HG03025 (cell line): Measurements from ENCODE around the gene SLC10A7.

Experiments
- ATAC-seq: cut with Tn5 transposase; IDR thresholded peaks from one replicate; pipeline ENCODE4 v1.9.1; 2021; ENCODE audit warnings: mild to moderate bottlenecking, moderate library complexity; ENCODE audit not compliant: unreplicated experiment, low FRiP score

SLC10A7 gene

GRCh38 chr4:146445198-146446150 lies 76.3 kb downstream of the SLC10A7 start:
- no peak for ATAC-seq

GRCh38 chr4:146443525-146443924 lies 78.2 kb downstream of the SLC10A7 start:
- ATAC-seq = no peak

GRCh38 chr4:146442801-146443200 lies 78.9 kb downstream of the SLC10A7 start:
- no peak for ATAC-seq

- no peak for ATAC-seq
Measured at GRCh38 chr4:146439999-146440398, 81.7 kb downstream of the SLC10A7 start.

GRCh38 chr4:146439437-146439836 lies 82.3 kb downstream of the SLC10A7 start:
- no peak for ATAC-seq

GRCh38 chr4:146437778-146438177 lies 84.0 kb downstream of the SLC10A7 start:
- no peak for ATAC-seq

- no peak for ATAC-seq
Measured at GRCh38 chr4:146436423-146437162, 85.1 kb downstream of the SLC10A7 start.

GRCh38 chr4:146435962-146436361 lies 85.8 kb downstream of the SLC10A7 start:
- ATAC-seq = no peak

- ATAC-seq = no peak
Measured at GRCh38 chr4:146432065-146432464, 89.7 kb downstream of the SLC10A7 start.

GRCh38 chr4:146428298-146428697 lies 93.4 kb downstream of the SLC10A7 start:
- ATAC-seq = no peak

GRCh38 chr4:146417822-146418221 lies 103.9 kb downstream of the SLC10A7 start:
- no peak for ATAC-seq

- no peak for ATAC-seq
Measured at GRCh38 chr4:146415829-146416228, 105.9 kb downstream of the SLC10A7 start.

- ATAC-seq = no peak
Measured at GRCh38 chr4:146407669-146408084, 114.1 kb downstream of the SLC10A7 start.

GRCh38 chr4:146407257-146407656 lies 114.5 kb downstream of the SLC10A7 start:
- ATAC-seq = no peak

- no peak for ATAC-seq
Measured at GRCh38 chr4:146401274-146401673, 120.5 kb downstream of the SLC10A7 start.

GRCh38 chr4:146398896-146399445 lies 122.8 kb downstream of the SLC10A7 start:
- no peak for ATAC-seq

GRCh38 chr4:146398404-146398803 lies 123.3 kb downstream of the SLC10A7 start:
- no peak for ATAC-seq

GRCh38 chr4:146389561-146389960 lies 132.2 kb downstream of the SLC10A7 start:
- ATAC-seq = no peak

GRCh38 chr4:146382194-146382593 lies 139.5 kb downstream of the SLC10A7 start:
- no peak for ATAC-seq

GRCh38 chr4:146381263-146381872 lies 140.4 kb downstream of the SLC10A7 start:
- no peak for ATAC-seq

- ATAC-seq = no peak
Measured at GRCh38 chr4:146379744-146380143, 142.0 kb downstream of the SLC10A7 start.
